ENCODE measurements around the gene DENND2A. TPM values are rescaled to one million over a fixed set of nuclear protein-coding genes. Genes with fewer than 3 reads are reported as not detected.

The DENND2A gene
- total and polyA plus RNA-seq, 2 of the 4 experiments (the other 2 are of a cell fraction) = 7.5 to 10.3 TPM

DNA sequence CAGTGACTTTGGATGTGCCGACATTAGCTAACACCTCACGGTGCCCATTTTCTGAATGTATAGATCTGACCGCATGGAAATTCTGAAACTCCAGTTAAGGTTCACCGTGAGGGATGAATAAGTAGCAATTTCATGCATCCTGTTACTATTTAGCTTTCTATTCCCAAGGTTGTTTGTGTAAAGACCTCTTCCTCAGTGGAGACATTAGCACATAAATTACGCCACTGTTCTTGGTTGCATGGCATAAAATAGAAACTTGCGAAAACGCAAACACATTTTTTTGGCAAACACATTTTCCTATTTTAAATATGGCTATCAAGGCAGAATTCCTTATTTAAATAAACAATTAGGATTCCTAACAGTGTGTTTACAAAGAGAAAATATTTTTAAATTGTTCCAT is 36.5 kb downstream of the DENND2A start:
- 100% methylated on average over 1 of the region's 7 CpGs; no CpG with 5 or more reads in 1 of the 2 experiments for WGBS, 2 experiments (ENCODE audit: extremely low coverage in 2 of 2, insufficient read length in 1 of 2)
- H2AK9ac ChIP-seq (replicated peaks; ENCODE audit: low read depth, low read length, poor library complexity) = no peak overlapping the region
- H3K36me3 ChIP-seq (ENCODE audit: control insufficient read depth, insufficient read depth, low read length) = peaks cover 20% of the 10 kb centered on the region
- peaks cover 26% of the 10 kb centered on the region for H3K9me1 ChIP-seq (ENCODE audit: insufficient read depth, low read length)
- ChIA-PET POLR2A (ENCODE audit: unreplicated experiment) (interaction anchor here (0.6 to 0.7 kb wide), 2 partner anchors 10 to 11 kb away, joined by 3 to 8 read pairs; no protein-coding TSS in a partner anchor), CTCF (no interaction called here)
- H3K14ac ChIP-seq (replicated peaks; ENCODE audit: low read depth, low read length) = peak overlapping the region; percentile 58
- H2BK5ac ChIP-seq (ENCODE audit: low read depth, low read length, poor library complexity, severe bottlenecking) = peak overlapping the region; percentile 100
- peak overlapping the region; percentile 98 for H2BK120ac ChIP-seq (ENCODE audit: low read depth, low read length)
- H2BK15ac ChIP-seq (ENCODE audit: low read depth, low read length) = peak overlapping the region; percentile 95; the same call in 2 of the 3 replicates
- peaks cover 9 to 63% of the 10 kb centered on the region in 2 experiments for H3K79me1 ChIP-seq (ENCODE audit: low read depth in 1 of 2, low read length in 2 of 2)
- H3K27ac ChIP-seq (ENCODE audit: insufficient read depth, low read length) = peak overlapping the region; percentile 89; the same call in 1 of the 2 replicates
- TF ChIP-seq ELK1 (IDR thresholded peaks at IDR 0.05; ENCODE audit: borderline replicate concordance, low read depth, low read length) (no peak), BHLHE40 (IDR thresholded peaks at IDR 0.05; ENCODE audit: low read depth, low read length) (no peak)
- H3K56ac ChIP-seq (ENCODE audit: extremely low read depth, insufficient read depth, low read length) = peak overlapping the region; percentile 93; the same call in 1 of the 2 replicates
- intact Hi-C loops (cut with micrococcal nuclease) (loop anchor here (2.0 kb wide), 1 partner anchor 37 kb away; no protein-coding TSS in a partner anchor), in situ Hi-C loops (cut with MboI; ENCODE audit: low sequenced_read_pairs) (no loop called here), dilution Hi-C loops (cut with HindIII; ENCODE audit: low sequenced_read_pairs, unreplicated experiment) (no loop called here)
- H3K18ac ChIP-seq (ENCODE audit: low read depth, low read length) = peak overlapping the region; percentile 97; the same call in 1 of the 2 replicates
- no TSS peak for BruUV-seq (replicated peaks)
- peaks cover 7% of the 10 kb centered on the region; the same call in 1 of the 2 replicates for H4K20me1 ChIP-seq (ENCODE audit: insufficient read depth, low read length)
- peaks cover 31% of the 10 kb centered on the region for H3K4me1 ChIP-seq (ENCODE audit: control insufficient read depth, insufficient read depth, low read length)
- peak overlapping the region; percentile 96 for H4K91ac ChIP-seq (ENCODE audit: insufficient read depth, low read depth, low read length)
- H3K4me3 ChIP-seq (ENCODE audit: insufficient read depth, low read depth, low read length) = no peak overlapping the region
- peak overlapping the region; percentile 27; the same call in 1 of the 2 replicates for H4K5ac ChIP-seq (ENCODE audit: low read depth, low read length)
- no peak overlapping the region for H2AFZ ChIP-seq (replicated peaks; ENCODE audit: low read length, poor library complexity)
- H3K23ac ChIP-seq (ENCODE audit: low read depth, low read length) = peak overlapping the region; percentile 31; the same call in 1 of the 2 replicates
- peak overlapping the region; percentile 44 to 99; a peak in 3 of 4 replicates for H4K8ac ChIP-seq (ENCODE audit: low read depth in 2 of 2, low read length in 2 of 2)
- H3K9me3 ChIP-seq (ENCODE audit: control insufficient read depth, insufficient read depth, low read length) = no peaks in the 10 kb centered on the region
- no peak overlapping the region for H3K9ac ChIP-seq (ENCODE audit: low read depth, low read length)
- DNase-seq (no peak), ATAC-seq (ENCODE audit: low read depth) (no peak)
- H3K4me2 ChIP-seq (ENCODE audit: low read depth, low read length) = no peak overlapping the region; the same call in 1 of the 2 replicates
- peak overlapping the region; percentile 100 for H2BK20ac ChIP-seq (ENCODE audit: low read depth, low read length)
- peak overlapping the region; percentile 65; the same call in 1 of the 2 replicates for H2AK5ac ChIP-seq (ENCODE audit: low read depth, low read length)
- H3K27me3 ChIP-seq (ENCODE audit: control insufficient read depth, insufficient read depth, low read length) = no peaks in the 10 kb centered on the region
- H3K4ac ChIP-seq (ENCODE audit: low read depth, low read length) = peak overlapping the region; percentile 99

Data from IMR-90 (cell line).